ENCODE data around the gene MEOX2. TPM values are rescaled to one million over a fixed set of nuclear protein-coding genes. Genes with fewer than 3 reads are reported as not detected.

MEOX2 gene
- total RNA-seq, 1 experiment from 2014 or later, result not detected

- no peaks in the 10 kb centered on the region for H3K9me3 ChIP-seq (ENCODE audit: control insufficient read depth in 1 of 2, insufficient read depth in 1 of 2, low read depth in 1 of 2, low read length in 2 of 2)
- no peak overlapping the region for H2AFZ ChIP-seq (ENCODE audit: low read depth, low read length, poor library complexity, severe bottlenecking)
- ATAC-seq, result no peak
- no peak overlapping the region for H3K9ac ChIP-seq (ENCODE audit: low read length)
- no peak for DNase-seq (ENCODE audit: low read depth, low spot score)
- no peaks in the 10 kb centered on the region for H3K4me1 ChIP-seq (ENCODE audit: control insufficient read depth in 1 of 2, insufficient read depth in 2 of 2, low read length in 2 of 2)
- H3K9me2 ChIP-seq (ENCODE audit: insufficient read depth), result no peaks in the 10 kb centered on the region
- H3K36me3 ChIP-seq (ENCODE audit: control insufficient read depth in 1 of 2, insufficient read depth in 2 of 2, low read length in 2 of 2), result no peaks in the 10 kb centered on the region
- H4K20me1 ChIP-seq (ENCODE audit: insufficient read depth), result no peaks in the 10 kb centered on the region
- no TSS peak for BruUV-seq (replicated peaks)
- no peak overlapping the region for H3K4me2 ChIP-seq (ENCODE audit: low read length)
- no peak for TF ChIP-seq FOSL1 (IDR thresholded peaks at IDR 0.05; ENCODE audit: low read depth)
- no peak for TF ChIP-seq POLR2A (IDR thresholded peaks at IDR 0.05; ENCODE audit: borderline replicate concordance, extremely low read depth, insufficient read depth, insufficient read length)
- no peak for TF ChIP-seq EZH2 (IDR thresholded peaks at IDR 0.05)
- no peak for TF ChIP-seq POLR2AphosphoS5 (IDR thresholded peaks at IDR 0.05; ENCODE audit: low read depth, low read length)
- TF ChIP-seq RAD21 (IDR thresholded peaks at IDR 0.05; ENCODE audit: low read depth), result no peak
- TF ChIP-seq ELF1 (IDR thresholded peaks at IDR 0.05; ENCODE audit: borderline replicate concordance, low read depth), result no peak
- TF ChIP-seq CTCF (IDR thresholded peaks at IDR 0.05 in 2 of 3, conservative IDR thresholded peaks at IDR 0.05 in 1 of 3; ENCODE audit: borderline replicate concordance in 1 of 3, insufficient read depth in 1 of 3, low read depth in 2 of 3, low read length in 2 of 3), result no peak
- TF ChIP-seq REST (IDR thresholded peaks at IDR 0.05; ENCODE audit: low read depth), result no peak
- no peak for TF ChIP-seq EZH2phosphoT487 (IDR thresholded peaks at IDR 0.05; ENCODE audit: borderline replicate concordance)
- TF ChIP-seq JUND (IDR thresholded peaks at IDR 0.05), result no peak
- TF ChIP-seq YY1 (IDR thresholded peaks at IDR 0.05; ENCODE audit: extremely low read depth, insufficient replicate concordance, low read depth, low read length), result no peak
- no peak for TF ChIP-seq TCF7L2 (IDR thresholded peaks at IDR 0.05; ENCODE audit: borderline replicate concordance, extremely low read depth, insufficient read depth, insufficient read length)
- no peak for TF ChIP-seq ZBTB33 (IDR thresholded peaks at IDR 0.05; ENCODE audit: extremely low read depth, insufficient replicate concordance, low read length)
- TF ChIP-seq EGR1 (IDR thresholded peaks at IDR 0.05; ENCODE audit: low read depth), result no peak
- intact Hi-C loops (cut with micrococcal nuclease), result no loop called here
- H3K4me3 ChIP-seq (replicated peaks in 1 of 2; ENCODE audit: low read depth in 1 of 2, low read length in 2 of 2), result no peak overlapping the region
- no peaks in the 10 kb centered on the region for H3K27me3 ChIP-seq (ENCODE audit: insufficient read depth, low read length)
- H3K27ac ChIP-seq (ENCODE audit: low read depth, low read length), result no peak overlapping the region
- CTCF ChIA-PET, result no interaction called here
- RAD21 ChIA-PET (ENCODE audit: low non-redundant PET in 1 of 2, low total read pairs in 2 of 2, uncharacterized antibody in 2 of 2, unreplicated experiment in 2 of 2), result no interaction called here
- POLR2A ChIA-PET, result no interaction called here
- H3K79me2 ChIP-seq (ENCODE audit: insufficient read depth, low read length), result no peaks in the 10 kb centered on the region
These were observed 11.9 kb downstream of the MEOX2 start for GRCh38 chr7:15674586-15674985.
